GM19324 (cell line): ENCODE data around the gene CD5L.
A peak's percentile ranks its signal among the peaks of the same experiment; 100 is the strongest.

Experiments used
- ATAC-seq: cut with Tn5 transposase; IDR thresholded peaks from one replicate; pipeline ENCODE4 v1.9.1; 2021; ENCODE audit warnings: mild to moderate bottlenecking, moderate library complexity; ENCODE audit not compliant: unreplicated experiment, low FRiP score

The CD5L gene

DNA sequence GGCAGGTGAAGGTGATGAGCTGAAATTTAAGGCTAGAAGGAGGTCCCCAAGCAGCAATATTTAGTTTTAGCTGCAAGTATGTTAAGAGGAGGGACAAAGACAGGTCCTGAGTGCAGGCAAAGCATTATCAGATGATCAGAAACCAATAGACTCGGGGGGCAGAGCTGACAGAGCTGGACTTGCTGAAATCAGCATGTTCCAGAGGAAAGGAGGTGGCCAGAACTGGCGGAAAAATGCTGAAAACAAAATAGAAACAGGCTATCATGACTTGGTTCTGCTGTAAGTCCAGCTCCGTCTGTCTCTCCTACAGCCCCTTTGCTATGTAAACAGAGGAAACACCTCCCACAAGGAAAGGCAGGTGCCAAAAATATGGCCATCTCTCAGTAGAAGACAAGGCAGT lies at the start of gene CD5L:
TSS of gene CD5L (minus strand) at position 101 of the 400 bp plus-strand sequence. CDS start 107 bp downstream, outside the sequence.
- ATAC-seq: no peak

DNA sequence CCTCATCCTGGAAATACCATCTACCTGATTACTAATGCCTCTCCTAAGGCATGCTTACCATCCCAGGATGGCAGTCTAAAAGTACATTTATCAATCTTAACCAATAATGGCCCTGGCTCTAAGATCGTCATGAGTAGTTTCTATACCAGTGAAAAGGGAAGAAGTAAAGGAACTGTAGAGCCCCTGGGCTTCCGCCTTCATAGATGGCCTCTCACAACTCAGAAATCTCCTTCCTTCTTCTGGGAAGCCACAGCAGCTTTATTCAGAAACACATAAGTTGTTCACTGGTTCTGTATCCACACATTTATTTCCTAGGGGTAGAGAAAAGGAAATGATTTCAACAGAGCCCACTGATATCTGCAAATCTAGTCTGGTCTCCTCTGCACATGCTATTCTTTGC lies 41.0 kb upstream of the CD5L start:
- ATAC-seq: no peak

DNA sequence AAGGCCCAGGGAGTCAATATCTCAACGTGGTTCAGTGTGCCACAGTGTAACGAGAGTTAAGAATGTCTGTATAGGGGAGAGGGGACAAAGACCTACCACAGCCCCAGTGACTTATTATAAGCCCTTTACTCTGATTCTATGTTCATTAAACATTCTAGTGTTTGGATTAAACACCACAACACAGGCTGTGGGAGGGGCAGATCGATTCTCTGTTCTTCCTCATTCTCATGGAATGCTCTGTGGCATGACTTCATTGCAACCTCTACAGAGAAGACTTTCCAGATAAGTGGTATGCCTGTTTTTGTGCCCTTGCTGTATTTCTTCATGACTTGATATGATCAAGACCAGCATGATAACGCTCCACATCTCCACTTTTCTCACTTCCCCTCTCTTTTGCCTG lies 39.0 kb upstream of the CD5L start:
- no peak for ATAC-seq

DNA sequence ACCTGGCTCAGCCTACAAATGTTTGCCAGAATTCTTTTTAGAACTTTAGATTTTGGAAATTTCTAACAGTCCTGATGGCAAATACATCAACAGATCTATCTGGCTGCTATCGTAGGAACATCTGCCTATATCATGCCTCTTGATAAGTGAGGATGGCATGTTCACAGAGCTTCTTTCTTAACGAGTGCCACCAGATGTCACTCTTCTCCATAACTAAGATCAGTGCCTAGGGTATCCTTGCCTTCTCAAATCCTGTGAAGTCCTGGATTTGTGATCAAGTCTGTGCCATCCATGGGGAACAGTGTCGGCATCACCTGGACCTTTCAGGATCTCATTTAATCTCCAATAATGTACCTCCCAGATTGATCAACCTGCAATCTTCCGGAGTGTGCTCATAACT lies 36.5 kb upstream of the CD5L start:
- ATAC-seq: no peak

DNA sequence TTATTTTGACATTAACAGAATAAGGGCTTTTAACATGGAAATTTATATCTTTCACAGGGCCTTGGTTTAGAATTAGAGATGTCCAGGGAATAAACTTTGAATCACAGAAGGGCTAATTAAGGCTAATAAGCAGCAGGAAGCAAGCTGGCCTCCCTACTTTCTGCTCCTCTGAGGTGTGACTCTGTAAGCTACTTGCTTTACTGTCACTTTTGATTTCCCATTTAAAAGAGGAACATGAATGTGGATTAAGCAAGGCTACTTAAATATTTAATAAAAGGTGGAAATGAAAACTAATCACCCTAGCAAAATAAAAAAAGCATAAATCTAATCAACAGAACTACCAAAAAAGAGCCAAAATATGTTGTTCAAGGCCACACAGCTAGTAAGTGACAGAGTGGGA lies 28.9 kb upstream of the CD5L start:
- no peak for ATAC-seq

DNA sequence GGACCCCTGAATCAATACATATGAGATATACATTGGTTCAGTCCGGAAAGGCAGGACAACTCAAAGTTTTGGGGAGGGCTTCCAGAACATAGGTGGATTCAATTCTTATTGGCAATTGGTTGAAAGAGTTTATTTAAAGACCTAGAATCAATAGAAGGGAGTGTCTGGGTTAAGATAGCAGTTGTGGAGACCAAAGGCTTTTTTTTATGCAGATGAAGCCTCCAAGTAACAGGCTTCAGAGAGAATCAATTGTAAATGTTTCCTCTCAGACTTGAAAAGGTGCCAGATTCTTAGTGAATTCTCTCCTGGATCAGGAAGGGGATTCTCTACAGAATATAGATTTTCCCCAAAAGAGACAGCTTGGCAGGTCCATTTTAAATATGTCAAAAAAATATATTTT lies 27.0 kb upstream of the CD5L start:
- no peak for ATAC-seq

DNA sequence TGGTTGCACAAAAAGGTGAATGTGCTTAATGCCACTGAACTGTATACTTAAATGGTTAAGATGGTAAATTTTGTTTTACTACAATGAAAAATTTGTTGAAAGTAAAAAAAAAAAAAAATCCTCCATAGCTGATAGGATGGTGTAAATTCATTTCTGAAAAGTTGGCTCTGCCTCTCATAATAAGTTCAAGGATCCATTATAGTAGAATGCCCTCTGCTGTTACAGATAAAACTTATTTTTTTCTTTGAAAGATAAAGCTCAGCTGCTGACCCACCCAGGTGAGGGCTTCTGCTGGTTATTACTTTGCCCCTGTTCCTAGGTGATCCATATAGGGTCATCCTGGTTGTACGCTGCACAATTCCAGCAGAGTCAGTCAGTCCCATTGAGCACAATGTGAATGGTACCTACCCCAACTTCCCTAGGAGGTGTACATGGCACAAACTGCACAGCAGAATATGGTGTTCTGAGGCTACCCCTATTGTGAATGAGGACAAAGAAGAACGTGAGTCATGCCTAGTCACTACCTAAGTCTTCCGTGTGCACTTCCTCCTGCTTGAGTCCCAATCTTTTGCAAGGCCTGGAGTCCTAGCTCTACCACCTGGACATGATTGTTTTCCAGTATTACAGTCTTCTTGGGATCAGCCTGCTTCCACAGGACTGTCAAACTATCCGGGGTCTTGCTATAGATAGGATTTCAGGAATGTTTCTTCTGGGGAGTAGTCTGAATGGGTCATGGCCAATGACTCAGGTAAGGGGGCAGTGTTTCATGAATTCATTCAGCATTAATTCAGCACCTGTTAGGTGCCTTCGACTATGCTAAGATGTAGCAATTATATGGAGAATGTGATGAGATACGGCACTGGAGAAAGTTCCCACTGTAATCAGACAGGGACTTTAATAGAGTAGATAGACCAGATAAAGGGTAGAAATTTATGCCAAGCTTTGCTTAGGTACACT lies 20.8 kb upstream of the CD5L start:
- no peak for ATAC-seq

DNA sequence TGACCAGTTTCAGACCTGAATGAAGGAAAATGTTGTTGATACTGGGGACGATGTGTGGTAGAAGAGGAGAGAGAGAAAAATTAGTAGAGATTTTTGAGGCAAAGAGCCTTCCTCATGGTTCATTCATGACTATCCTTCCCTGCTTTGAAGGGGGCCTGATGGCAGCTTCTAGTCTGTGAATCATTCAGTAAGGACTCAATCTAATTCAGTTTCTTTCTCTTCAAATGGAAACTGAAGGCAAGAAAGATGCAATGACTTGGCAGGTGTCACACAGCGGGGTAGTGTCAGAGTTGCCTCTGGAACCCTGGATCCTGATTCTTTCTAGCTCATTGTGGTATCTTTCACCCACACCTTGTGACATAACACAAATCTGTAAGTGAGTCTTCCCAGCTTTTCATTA lies 14.9 kb upstream of the CD5L start:
- ATAC-seq: peak; percentile 80

DNA sequence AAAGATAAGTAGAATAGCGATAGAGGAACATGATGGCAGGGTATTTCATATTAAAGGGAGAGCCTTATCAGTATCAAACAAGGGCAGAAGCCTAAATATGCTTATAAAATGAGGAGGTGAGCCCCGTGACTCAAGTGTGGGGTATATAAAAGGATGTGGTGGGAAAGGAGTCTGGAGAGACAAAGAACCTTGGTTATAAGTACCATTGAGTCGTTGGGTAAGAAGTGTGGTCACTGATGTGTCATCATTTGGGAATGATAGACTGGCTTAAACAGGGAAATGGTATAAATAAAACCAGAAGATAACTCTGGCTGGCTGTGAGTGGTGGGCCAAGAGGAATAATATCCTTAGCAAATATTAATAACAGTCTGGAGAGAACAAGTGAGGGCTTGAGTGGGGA lies 10.9 kb upstream of the CD5L start:
- no peak for ATAC-seq

DNA sequence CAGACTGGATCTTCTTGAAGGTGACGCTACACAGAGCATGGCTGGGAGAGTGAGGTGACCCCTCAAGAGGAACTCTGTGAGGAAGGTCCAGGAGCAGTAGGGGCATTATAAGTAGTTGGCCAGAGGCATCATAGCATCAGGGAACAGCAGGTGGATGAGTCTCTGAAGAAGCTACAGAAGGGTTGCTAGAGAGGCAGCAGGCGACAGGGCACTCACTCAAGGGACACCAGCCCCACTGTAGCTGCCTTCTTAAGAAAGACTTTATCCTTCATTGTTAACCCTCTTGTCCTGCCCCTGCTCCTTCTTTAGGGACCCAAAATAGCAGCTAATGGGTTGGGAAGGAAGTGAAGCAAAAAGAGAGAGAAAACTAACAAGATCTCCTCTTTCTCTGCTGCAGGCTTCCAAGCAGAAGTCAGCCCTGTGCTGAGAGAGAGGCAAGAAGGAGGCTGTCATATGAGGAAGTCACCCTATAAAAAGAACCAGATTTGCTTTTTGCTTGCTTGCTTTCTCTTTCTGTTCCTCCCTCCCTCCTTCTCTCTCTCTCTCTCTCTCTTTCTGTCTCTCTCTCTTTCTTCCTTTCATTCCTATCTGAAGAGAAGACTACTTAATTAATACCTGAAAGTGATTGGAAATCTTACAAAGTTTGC lies 7.7 kb upstream of the CD5L start:
- ATAC-seq: peak; percentile 61

DNA sequence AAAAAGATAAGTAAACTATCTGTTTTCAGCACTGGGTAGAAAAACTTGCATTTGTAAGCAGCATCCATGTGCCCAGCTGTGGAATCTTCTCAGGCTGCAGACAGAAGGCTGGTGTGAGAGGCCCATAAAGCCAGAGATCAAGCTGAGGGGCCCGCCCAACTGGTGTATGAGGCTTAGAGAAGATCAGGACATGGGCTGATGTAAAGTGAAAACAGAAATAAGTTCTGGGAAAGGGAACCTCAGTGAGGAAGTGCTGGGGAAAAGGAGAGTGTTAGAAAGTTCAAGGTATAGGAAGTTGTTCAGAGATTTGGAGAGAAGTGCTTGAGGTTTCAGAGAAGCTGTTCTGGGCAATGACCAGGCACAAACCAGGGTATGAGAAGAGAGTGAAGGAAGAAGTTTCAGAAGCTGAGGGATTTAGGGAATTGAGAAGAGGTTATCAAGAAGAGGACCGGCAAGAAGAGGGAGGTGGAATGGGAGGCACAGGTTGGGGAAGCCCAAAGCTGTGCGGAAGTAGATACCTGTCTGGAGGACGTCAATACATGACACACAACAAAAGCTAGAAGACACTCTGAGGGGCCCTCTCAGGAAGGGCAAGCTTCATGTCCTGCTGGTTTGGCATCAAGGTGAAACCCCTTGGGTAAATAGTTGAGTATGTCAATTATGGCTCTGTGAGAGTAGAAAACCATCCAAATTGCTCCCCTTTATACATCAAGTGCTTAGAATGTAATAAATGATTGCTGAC lies 2.7 kb upstream of the CD5L start:
- ATAC-seq: no peak

DNA sequence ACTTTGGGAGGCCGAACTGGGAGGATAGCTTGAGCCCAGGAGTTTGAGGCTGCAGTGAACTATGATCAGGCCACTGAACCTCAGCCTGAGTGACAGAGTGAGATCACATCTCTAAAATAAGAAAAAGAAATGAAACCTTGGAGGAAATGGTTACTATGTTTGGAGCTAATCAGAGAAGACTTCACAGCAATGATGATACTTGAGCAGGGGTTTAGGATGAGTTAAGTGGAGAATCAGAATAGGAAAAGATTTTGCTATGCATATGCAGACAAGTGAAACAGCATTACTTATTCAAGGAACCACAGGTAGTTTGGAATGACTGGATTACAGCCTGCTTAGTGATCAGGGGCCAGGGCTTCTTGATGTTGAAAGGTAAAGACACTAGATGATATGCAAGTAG lies 1.3 kb upstream of the CD5L start:
- no peak for ATAC-seq

DNA sequence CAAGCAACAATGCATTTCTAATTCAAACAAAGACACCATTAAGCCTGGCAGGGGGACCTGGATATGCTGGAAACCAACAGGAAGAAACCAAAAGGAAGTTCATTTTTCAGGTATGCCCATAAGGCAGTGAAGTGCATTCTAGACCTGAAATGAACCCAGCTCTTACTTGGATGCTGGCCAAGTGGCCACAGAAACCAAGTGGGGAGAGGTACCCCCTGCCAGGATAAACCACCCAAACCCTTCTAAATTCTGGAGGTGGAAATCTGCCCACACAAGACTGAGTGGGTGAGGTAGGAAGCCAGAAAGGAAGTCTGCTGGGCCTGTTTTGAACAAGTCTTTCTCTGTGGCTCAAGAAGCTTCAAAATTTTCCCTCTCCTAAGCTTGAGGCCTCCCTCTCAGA lies 2.6 kb downstream of the CD5L start:
- ATAC-seq: no peak

DNA sequence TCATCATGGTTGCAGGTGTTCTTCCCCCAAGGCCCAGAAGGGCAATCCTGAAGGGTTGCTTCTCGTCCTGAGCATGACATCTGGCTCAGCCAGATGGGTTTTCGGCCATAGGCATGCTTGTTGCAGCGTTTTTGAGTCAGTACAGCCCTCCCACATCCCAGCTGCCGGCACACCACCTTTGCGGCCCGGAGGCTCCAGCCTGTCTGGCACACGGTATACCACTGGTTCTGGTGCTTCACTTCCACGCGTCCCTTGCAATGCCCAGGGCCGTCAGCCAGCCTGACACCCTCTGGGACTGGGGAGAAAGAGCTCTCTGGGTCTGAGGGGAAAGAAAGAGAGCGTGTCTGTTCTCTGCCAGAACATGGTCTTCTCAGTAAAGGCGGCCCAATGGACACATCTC lies 7.2 kb downstream of the CD5L start:
- ATAC-seq: no peak

DNA sequence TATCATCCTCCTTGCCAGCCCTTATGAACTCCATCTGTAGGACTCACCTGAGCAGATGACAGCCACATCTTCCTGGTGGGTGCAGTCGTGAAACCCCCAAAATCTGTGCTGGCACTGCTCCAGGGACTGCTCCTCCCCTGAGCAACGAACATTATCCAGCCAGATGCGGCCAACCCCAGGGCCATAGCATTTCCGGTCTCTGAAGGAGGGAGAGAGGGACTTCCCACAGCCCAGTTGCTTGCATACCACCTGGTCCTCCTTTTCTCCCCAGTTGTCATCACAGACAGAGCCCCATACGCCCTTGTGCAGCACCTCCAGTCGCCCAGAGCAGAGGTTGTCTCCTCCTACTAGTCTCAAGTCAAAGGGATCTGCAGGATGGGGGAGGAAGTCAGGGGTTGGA lies 8.5 kb downstream of the CD5L start:
- no peak for ATAC-seq

DNA sequence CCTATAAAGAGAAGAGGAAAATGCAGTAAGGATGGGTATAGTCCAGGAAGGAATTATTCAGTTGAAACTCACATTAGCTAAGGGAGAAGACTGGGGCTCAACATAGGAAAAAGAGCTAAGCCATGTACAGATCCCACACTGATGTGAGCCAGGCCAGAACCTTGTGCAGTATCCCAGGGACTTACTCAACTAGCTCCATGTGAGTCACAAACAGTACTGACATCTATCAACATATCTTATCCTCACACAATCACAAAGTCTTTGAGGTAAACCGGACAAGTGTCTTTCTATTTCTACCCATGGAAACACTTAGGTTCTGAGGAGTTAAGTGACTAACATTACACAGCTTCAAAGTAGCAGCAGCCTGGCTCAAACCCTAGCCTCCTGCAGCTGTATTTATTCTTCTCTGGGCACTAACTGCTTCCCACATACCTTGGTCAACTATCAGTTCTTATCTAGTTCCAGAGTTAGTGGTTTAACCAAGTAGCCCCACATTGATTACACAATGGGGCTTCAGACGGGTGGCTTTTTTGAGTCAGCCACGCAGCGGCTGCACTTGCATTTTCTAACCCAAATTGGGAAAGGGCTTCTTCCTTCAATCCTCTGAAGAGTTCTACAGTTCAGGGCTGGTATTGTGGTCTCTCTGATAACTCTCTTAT lies 9.5 kb downstream of the CD5L start:
- ATAC-seq: no peak

DNA sequence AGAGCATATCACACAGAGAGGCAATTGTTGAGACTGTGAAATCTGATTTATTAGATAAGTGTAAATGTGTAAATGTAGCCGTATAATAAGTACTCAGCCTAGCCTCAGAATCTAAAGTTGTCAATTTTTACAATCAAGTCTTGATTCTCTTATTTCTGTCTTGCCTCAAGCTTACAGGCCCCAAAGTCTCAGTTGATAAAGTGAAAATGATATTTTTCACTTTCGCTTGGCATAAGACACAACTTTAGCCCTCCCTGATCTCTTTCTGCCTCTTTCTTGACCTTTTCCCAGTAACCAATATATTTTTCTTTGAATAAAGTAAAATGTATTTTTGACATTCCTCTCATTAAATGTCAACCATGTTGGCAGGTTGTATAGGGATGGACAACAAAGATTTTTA lies 10.7 kb downstream of the CD5L start:
- ATAC-seq: no peak

DNA sequence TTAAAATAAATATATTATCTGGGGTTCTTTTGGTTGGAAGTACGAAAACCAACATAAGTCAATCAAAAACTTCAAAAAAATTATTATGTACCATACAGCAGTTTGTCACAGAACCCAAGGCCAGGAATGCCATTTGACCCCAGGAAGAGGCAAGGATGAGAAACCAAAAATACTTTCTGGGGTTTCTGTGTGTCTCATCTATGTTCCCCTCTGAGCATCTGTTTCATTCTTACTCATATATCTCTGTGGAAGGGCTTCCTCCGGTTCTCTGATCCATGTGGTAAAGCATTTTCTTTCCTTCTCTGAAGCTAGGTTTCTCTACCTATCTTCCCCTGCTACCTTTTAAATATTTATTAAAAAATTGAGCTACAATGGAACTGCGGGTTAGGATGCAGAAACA lies 11.9 kb downstream of the CD5L start:
- ATAC-seq: no peak

DNA sequence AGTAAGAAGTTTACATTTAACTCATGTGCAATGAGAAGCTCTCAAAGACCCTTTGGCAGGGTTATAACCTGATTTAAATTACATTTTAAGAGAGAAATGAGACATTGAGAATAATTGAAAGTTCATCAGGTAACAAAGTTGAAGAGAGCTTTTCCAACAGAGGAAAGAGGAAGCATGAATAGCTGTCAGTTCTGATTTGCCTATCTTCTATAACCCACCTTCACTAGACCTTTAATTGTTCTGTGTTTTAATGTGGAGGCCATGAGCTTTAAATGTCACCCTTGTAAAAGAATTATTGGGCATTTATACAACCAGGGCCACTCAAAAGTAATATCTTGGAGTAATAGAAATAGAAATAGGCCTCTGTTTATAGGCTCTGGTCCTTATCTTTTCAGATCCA lies 12.4 kb downstream of the CD5L start:
- ATAC-seq: no peak

DNA sequence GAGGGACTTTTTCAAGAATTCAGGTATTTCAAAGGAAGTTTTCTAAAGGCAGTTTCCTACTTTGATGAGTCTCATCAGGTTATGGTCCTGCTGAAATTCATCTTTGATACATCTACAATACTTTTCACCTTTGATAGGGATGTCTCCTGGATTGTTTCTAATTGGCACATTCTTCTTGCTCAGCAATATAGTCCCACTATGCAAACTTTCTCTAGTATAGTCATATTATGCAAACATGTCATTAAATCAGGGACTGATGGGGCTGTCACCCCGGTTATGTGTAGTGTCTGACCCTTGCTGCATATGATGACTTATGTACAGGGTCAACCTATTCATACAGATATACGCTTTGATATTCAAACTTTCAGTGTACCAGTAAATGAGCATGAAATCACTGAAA lies 21.3 kb downstream of the CD5L start:
- ATAC-seq: no peak

DNA sequence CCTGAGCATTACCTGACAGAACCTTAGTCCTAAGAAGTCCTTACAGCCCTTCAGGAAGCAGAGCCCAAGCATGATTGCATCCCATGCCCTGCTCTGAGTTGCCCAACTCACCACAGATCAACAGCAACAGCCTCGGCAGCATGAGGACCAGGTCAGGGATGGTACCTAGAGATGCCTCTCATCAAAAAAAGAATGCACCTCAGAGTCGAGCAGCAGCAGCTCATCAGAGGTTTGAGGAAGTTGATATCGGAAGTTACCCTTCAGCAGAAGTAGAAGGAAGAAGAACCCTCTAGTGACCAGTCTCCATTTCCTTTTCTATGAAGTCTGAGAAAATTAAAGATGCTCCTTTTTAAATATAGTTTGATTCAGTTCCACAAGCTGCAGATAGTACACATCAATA lies 21.7 kb downstream of the CD5L start, which contains the start of gene FCRL1:
TSS of gene FCRL1 (minus strand) at position 225 of the 400 bp plus-strand sequence. CDS start at position 142, 83 bp downstream.
- ATAC-seq: no peak
